Upper lobe of right lung (tissue), 1 donor: ENCODE measurements around the gene CSTA. TPM values are rescaled to one million over a fixed set of nuclear protein-coding genes. Genes with fewer than 3 reads are reported as not detected.

Source experiments
- ATAC-seq: fragments of 200-7000 bp; cut with Tn5 transposase; one replicate; pipeline ENCODE4 v1.9.1; 2020; ENCODE audit warnings: mild to moderate bottlenecking, moderate library complexity
- DNase-seq: peaks from one replicate; pipeline ENCODE4 v3.0.0-alpha.2; 2020
- H3K27ac ChIP-seq: fragments of 200-600 bp; one replicate; pipeline ENCODE4 v1.8.0; 2022
- H3K27me3 ChIP-seq: fragments of 200-600 bp; one replicate; pipeline ENCODE4 v1.8.0; 2022; ENCODE audit warnings: mild to moderate bottlenecking
- H3K36me3 ChIP-seq: fragments of 200-600 bp; one replicate; pipeline ENCODE4 v1.8.0; 2022
- H3K4me1 ChIP-seq: fragments of 200-600 bp; one replicate; pipeline ENCODE4 v1.8.0; 2022
- H3K4me3 ChIP-seq: fragments of 200-600 bp; one replicate; pipeline ENCODE4 v1.8.0; 2022; ENCODE audit warnings: mild to moderate bottlenecking
- H3K9me3 ChIP-seq: fragments of 200-600 bp; one replicate; pipeline ENCODE4 v1.8.0; 2022
- intact Hi-C: fragments of 100-400 bp; cut with DNase I; formaldehyde crosslinking; loops from one replicate; pipeline ENCODE4 v1.11.0; 2022
- long read RNA-seq: library from polyadenylated mRNA; unstranded; transcript quantifications from one replicate; pipeline ENCODE4 v2.0.0, GENCODE V29; 2021
- total RNA-seq: library from RNA; stranded (reverse); fragmentation: NEBNext Ultra II Directional; extraction: Animal tissue kit (Norgen Biotek cat#: 25700); gene quantifications from one replicate; pipeline ENCODE4 v1.2.1, GENCODE V29; 2021
- TF ChIP-seq, protein P1 (sequence below): fragments of 200-600 bp; IDR thresholded peaks from one replicate; pipeline ENCODE4 v1.8.0; 2022; ENCODE audit warnings: antibody characterized with exemption
- donor health status: DM: no; HTN: yes; CAD: no; lungs with severe emphysema.

Gene CSTA, protein sequence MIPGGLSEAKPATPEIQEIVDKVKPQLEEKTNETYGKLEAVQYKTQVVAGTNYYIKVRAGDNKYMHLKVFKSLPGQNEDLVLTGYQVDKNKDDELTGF
- 22.3 TPM for total RNA-seq
- long read RNA-seq, partial matches to known transcripts: 0 of 2 reads
- long read RNA-seq, other reads (novel, unspliced or antisense): 0 of 2 reads

DNA sequence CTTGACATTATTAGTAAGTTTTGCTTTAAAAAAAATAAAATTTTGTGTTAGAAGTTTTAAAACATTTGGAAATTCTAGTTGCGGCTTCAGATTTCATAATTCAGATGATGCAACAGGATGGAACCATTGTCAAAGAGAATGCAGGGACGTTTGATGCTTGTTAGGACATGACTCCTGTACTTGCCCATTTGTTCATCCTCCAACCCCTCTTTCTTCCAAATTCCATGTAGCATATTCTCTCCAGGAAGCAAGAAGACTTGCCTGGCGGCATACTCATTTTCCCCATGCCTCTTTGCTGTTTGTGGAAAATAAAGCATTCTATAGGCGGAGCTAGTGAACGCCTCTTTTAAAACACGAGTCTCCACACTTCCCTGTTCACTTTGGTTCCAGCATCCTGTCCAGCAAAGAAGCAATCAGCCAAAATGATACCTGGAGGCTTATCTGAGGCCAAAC is at the start of gene CSTA:
CSTA (plus strand) TSS at position 378 of the 453 bp plus-strand sequence; CDS start at position 423, 45 bp downstream.
- Histone ChIP-seq H3K36me3 (no peaks in the 10 kb centered on the region), H3K27me3 (no peaks in the 10 kb centered on the region), H3K27ac (peak within 1 kb of the TSS; percentile 40), H3K4me3 (peak within 1 kb of the TSS; percentile 42), H3K9me3 (no peaks in the 10 kb centered on the region), H3K4me1 (no peaks in the 10 kb centered on the region)
- ATAC-seq: peak; percentile 60
- no peak for DNase-seq
- intact Hi-C loops: no loop called here
- TF ChIP-seq, protein P1, sequence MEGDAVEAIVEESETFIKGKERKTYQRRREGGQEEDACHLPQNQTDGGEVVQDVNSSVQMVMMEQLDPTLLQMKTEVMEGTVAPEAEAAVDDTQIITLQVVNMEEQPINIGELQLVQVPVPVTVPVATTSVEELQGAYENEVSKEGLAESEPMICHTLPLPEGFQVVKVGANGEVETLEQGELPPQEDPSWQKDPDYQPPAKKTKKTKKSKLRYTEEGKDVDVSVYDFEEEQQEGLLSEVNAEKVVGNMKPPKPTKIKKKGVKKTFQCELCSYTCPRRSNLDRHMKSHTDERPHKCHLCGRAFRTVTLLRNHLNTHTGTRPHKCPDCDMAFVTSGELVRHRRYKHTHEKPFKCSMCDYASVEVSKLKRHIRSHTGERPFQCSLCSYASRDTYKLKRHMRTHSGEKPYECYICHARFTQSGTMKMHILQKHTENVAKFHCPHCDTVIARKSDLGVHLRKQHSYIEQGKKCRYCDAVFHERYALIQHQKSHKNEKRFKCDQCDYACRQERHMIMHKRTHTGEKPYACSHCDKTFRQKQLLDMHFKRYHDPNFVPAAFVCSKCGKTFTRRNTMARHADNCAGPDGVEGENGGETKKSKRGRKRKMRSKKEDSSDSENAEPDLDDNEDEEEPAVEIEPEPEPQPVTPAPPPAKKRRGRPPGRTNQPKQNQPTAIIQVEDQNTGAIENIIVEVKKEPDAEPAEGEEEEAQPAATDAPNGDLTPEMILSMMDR: no peak

DNA sequence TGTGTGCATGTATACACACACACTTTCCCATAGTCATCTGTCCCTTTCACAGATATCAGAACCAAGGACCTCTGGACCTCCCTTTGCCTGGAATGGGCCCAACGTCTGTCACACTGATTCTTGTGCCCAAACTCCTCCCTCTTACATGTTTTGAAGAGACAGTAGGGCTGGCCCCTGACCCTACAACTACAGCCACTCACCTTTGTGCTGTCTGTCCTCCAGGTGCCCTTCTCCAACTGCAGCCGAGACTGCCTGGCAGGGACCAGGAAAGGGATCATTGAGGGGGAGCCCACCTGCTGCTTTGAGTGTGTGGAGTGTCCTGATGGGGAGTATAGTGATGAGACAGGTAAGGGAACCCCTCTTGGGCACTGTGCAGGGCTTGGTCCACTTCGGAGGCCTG is 43.2 kb upstream of the CSTA start:
- TF ChIP-seq, protein P1: no peak
- DNase-seq (no peak), ATAC-seq (no peak)
- Histone ChIP-seq H3K9me3 (no peaks in the 10 kb centered on the region), H3K27me3 (no peaks in the 10 kb centered on the region), H3K27ac (no peak overlapping the region), H3K36me3 (no peaks in the 10 kb centered on the region), H3K4me3 (no peak overlapping the region), H3K4me1 (no peaks in the 10 kb centered on the region)
- intact Hi-C loops: no loop called here

DNA sequence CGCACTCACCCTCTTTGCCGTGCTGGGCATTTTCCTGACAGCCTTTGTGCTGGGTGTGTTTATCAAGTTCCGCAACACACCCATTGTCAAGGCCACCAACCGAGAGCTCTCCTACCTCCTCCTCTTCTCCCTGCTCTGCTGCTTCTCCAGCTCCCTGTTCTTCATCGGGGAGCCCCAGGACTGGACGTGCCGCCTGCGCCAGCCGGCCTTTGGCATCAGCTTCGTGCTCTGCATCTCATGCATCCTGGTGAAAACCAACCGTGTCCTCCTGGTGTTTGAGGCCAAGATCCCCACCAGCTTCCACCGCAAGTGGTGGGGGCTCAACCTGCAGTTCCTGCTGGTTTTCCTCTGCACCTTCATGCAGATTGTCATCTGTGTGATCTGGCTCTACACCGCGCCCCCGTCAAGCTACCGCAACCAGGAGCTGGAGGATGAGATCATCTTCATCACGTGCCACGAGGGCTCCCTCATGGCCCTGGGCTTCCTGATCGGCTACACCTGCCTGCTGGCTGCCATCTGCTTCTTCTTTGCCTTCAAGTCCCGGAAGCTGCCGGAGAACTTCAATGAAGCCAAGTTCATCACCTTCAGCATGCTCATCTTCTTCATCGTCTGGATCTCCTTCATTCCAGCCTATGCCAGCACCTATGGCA is 41.1 kb upstream of the CSTA start:
- Histone ChIP-seq H3K9me3 (no peaks in the 10 kb centered on the region), H3K27me3 (no peaks in the 10 kb centered on the region), H3K27ac (no peak overlapping the region), H3K4me1 (no peaks in the 10 kb centered on the region), H3K4me3 (no peak overlapping the region), H3K36me3 (no peaks in the 10 kb centered on the region)
- intact Hi-C loops: no loop called here
- DNase-seq (no peak), ATAC-seq (no peak)
- TF ChIP-seq, protein P1: no peak

DNA sequence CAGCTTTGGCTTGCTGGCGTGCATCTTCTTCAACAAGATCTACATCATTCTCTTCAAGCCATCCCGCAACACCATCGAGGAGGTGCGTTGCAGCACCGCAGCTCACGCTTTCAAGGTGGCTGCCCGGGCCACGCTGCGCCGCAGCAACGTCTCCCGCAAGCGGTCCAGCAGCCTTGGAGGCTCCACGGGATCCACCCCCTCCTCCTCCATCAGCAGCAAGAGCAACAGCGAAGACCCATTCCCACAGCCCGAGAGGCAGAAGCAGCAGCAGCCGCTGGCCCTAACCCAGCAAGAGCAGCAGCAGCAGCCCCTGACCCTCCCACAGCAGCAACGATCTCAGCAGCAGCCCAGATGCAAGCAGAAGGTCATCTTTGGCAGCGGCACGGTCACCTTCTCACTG is 40.6 kb upstream of the CSTA start:
- ATAC-seq (no peak), DNase-seq (no peak)
- Histone ChIP-seq H3K4me1 (no peaks in the 10 kb centered on the region), H3K4me3 (no peak overlapping the region), H3K9me3 (no peaks in the 10 kb centered on the region), H3K27ac (no peak overlapping the region), H3K27me3 (no peaks in the 10 kb centered on the region), H3K36me3 (no peaks in the 10 kb centered on the region)
- TF ChIP-seq, protein P1: no peak
- intact Hi-C loops: no loop called here

DNA sequence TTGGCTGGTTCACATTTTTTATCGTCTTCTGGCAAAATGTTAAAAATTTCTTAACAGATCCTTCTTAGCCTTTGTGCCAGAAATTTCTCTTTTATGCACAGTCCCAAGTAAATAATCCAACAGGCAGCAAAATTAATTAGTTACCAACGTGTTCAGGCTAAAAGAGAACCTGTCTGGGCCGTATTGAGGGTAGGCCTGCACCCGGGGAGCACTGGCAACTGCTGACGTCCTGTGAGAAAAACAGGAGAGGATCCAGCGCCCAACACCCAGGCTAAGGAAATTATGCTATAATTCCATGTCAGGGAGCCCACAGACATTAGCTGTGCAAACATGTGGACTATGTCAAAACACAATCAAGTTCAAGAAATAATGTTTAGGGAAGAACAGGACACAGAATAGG is 30.7 kb upstream of the CSTA start:
- DNase-seq (no peak), ATAC-seq (peak; percentile 40)
- no peaks in the 10 kb centered on the region for H3K9me3 ChIP-seq
- H3K4me1 ChIP-seq: peaks cover 12% of the 10 kb centered on the region
- H3K4me3 ChIP-seq: no peak overlapping the region
- H3K36me3 ChIP-seq: no peaks in the 10 kb centered on the region
- TF ChIP-seq, protein P1: no peak
- intact Hi-C loops: no loop called here
- H3K27me3 ChIP-seq: no peaks in the 10 kb centered on the region
- peak overlapping the region; percentile 53 for H3K27ac ChIP-seq
